ENCODE results near the gene IMMT.

DNA sequence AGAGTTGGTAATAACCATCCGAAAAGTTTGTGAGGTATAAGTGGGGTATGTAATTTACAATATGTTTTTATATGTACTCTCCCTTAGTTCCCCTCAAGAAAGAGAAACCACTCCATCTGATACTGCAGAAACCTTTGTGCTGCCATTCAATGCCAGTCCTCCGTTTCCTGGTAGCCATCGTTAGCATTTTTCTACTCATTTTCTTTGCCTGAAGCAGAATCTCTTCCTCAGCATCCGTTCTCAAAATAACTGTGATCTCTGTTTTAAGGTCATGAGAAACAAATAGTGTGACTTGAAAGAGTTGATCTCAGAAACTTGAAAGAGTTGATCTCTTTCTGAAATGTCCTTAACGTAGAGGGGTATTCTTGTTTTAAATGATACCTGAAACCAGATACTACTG lies 88.2 kb downstream of the IMMT start:
- TF ChIP-seq POLR2AphosphoS5 (IDR thresholded peaks at IDR 0.05), result no peak
- no peak for TF ChIP-seq POLR2A (IDR thresholded peaks at IDR 0.05)
- TF ChIP-seq, protein P1, sequence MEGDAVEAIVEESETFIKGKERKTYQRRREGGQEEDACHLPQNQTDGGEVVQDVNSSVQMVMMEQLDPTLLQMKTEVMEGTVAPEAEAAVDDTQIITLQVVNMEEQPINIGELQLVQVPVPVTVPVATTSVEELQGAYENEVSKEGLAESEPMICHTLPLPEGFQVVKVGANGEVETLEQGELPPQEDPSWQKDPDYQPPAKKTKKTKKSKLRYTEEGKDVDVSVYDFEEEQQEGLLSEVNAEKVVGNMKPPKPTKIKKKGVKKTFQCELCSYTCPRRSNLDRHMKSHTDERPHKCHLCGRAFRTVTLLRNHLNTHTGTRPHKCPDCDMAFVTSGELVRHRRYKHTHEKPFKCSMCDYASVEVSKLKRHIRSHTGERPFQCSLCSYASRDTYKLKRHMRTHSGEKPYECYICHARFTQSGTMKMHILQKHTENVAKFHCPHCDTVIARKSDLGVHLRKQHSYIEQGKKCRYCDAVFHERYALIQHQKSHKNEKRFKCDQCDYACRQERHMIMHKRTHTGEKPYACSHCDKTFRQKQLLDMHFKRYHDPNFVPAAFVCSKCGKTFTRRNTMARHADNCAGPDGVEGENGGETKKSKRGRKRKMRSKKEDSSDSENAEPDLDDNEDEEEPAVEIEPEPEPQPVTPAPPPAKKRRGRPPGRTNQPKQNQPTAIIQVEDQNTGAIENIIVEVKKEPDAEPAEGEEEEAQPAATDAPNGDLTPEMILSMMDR (IDR thresholded peaks at IDR 0.05 in 8 of 11, conservative IDR thresholded peaks at IDR 0.05 in 3 of 11), result no peak

Data from spleen (tissue), 7 donors.